Suprapubic skin (tissue), 4 donors: ENCODE results near the gene SLC12A2. TPM values are rescaled to one million over a fixed set of nuclear protein-coding genes. Genes with fewer than 3 reads are reported as not detected.

ENCODE experiments used
- DNase-seq, 2 donors: peaks; one replicate each; pipeline ENCODE4 v3.0.0-alpha.2; 2019; ENCODE audit warnings: low spot score in 2 of 2
- H3K27ac ChIP-seq: fragments of 200-600 bp; sonication (generic); one replicate; pipeline ENCODE4 v1.5.1; 2019
- H3K27me3 ChIP-seq: fragments of 200-600 bp; sonication (generic); one replicate; pipeline ENCODE4 v1.5.1; 2019
- H3K36me3 ChIP-seq: fragments of 200-600 bp; sonication (generic); one replicate; pipeline ENCODE4 v1.5.1; 2019
- H3K4me1 ChIP-seq: fragments of 200-600 bp; sonication (generic); one replicate; pipeline ENCODE4 v1.5.1; 2019
- H3K4me3 ChIP-seq: fragments of 200-600 bp; sonication (generic); one replicate; pipeline ENCODE4 v1.5.1; 2019; ENCODE audit warnings: mild to moderate bottlenecking
- H3K9me3 ChIP-seq: fragments of 200-600 bp; sonication (generic); one replicate; pipeline ENCODE4 v1.5.1; 2019
- CTCF ChIP-seq, 2 donors: fragments of 200-600 bp in 1 of 2; fragments of 450-650 bp in 1 of 2; sonication (generic) in 1 of 2; IDR thresholded peaks; one replicate each; pipeline ENCODE4 v1.5.1; 2016 to 2019; ENCODE audit warnings: antibody characterized with exemption in 2 of 2, mild to moderate bottlenecking in 1 of 2, moderate library complexity in 1 of 2
- EP300 ChIP-seq: sonication (generic); formaldehyde crosslinking; IDR thresholded peaks from one replicate; pipeline ENCODE4 v1.6.1; 2017; ENCODE audit warnings: antibody characterized with exemption
- POLR2A ChIP-seq, 2 donors: fragments of 450-650 bp; IDR thresholded peaks; one replicate each; pipeline ENCODE4 v1.6.1; 2017; ENCODE audit warnings: antibody characterized with exemption in 2 of 2, mild to moderate bottlenecking in 2 of 2, moderate library complexity in 2 of 2
- POLR2AphosphoS5 ChIP-seq, 3 donors: sonication (generic); formaldehyde crosslinking; IDR thresholded peaks; one replicate each; pipeline ENCODE4 v1.6.1; 2017; ENCODE audit warnings: antibody characterized with exemption in 3 of 3
- WGBS: methylation state at CpG from one replicate; pipeline ENCODE4 v1.1.5; 2018; 5-methylcytosine and 5-hydroxymethylcytosine counted together
- total RNA-seq, 4 donors: library from RNA; depleted of rRNA; stranded (reverse); fragments of >200 nt; gene quantifications; one replicate each; pipeline ENCODE4 v1.1.0, GENCODE V29; 2016

SLC12A2 gene
- total RNA-seq, 4 donors from 2014 or later = 126 to 330 (median 186) TPM

- Histone ChIP-seq H3K27ac (no peak overlapping the region), H3K4me3 (no peak overlapping the region), H3K27me3 (no peaks in the 10 kb centered on the region), H3K4me1 (no peaks in the 10 kb centered on the region), H3K9me3 (no peaks in the 10 kb centered on the region), H3K36me3 (peaks cover 3% of the 10 kb centered on the region)
- no peak for DNase-seq
- TF ChIP-seq POLR2A (IDR thresholded peaks at IDR 0.05) = no peak
- TF ChIP-seq POLR2AphosphoS5 (IDR thresholded peaks at IDR 0.05) = no peak
- no peak for TF ChIP-seq CTCF (IDR thresholded peaks at IDR 0.05)
- no peak for TF ChIP-seq EP300
Measured at GRCh38 chr5:128052780-128053179, 30.8 kb upstream of the SLC12A2 start.

DNA sequence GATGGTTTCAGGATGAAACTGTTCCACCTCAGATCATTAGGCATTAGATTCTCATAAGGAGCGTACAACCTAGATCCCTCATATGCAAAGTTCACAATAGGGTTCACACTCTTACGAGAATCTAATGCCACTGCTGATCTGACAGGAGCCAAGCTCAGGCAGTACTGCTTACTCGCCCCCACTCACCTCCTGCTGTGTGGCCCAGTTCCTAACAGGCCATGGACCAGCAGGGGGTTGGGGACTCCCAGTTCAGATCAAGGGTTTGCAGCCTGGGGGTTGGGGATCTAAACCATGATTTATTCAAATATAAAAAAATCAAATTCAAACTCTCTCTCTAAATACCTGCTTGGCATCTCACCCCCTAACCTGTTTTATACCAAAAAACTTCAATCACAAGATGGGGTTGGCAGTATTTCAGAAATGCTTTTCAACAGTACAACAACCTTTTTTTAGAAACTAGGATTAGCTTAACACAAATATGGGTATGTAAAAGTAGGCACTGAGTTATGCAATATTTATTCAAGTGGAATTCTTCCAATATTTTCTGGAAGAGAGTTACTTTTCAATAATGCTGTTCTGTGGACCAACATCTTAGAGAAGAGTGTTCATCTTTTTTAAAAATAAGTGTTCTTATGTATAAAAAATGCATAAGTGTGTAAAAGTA lies 30.1 kb upstream of the SLC12A2 start:
- peaks cover 3% of the 10 kb centered on the region for H3K36me3 ChIP-seq
- H3K27me3 ChIP-seq = no peaks in the 10 kb centered on the region
- 83% methylated on average over 3 of the region's 3 CpGs for WGBS
- no peak for DNase-seq
- TF ChIP-seq POLR2A (IDR thresholded peaks at IDR 0.05) (no peak), POLR2AphosphoS5 (IDR thresholded peaks at IDR 0.05) (no peak), CTCF (IDR thresholded peaks at IDR 0.05) (no peak), EP300 (no peak)
- no peak overlapping the region for H3K27ac ChIP-seq
- H3K4me3 ChIP-seq = no peak overlapping the region
- H3K4me1 ChIP-seq = no peaks in the 10 kb centered on the region
- no peaks in the 10 kb centered on the region for H3K9me3 ChIP-seq

GRCh38 chr5:128060644-128061385 lies 22.8 kb upstream of the SLC12A2 start:
- Histone ChIP-seq H3K27ac (no peak overlapping the region), H3K36me3 (no peaks in the 10 kb centered on the region), H3K27me3 (no peaks in the 10 kb centered on the region), H3K4me1 (no peaks in the 10 kb centered on the region), H3K4me3 (no peak overlapping the region), H3K9me3 (no peaks in the 10 kb centered on the region)
- no peak for TF ChIP-seq POLR2A (IDR thresholded peaks at IDR 0.05)
- no peak for TF ChIP-seq POLR2AphosphoS5 (IDR thresholded peaks at IDR 0.05)
- TF ChIP-seq EP300 = no peak
- TF ChIP-seq CTCF (IDR thresholded peaks at IDR 0.05) = no peak
- 100% methylated on average over 1 of the region's 1 CpG for WGBS
- no peak for DNase-seq

DNA sequence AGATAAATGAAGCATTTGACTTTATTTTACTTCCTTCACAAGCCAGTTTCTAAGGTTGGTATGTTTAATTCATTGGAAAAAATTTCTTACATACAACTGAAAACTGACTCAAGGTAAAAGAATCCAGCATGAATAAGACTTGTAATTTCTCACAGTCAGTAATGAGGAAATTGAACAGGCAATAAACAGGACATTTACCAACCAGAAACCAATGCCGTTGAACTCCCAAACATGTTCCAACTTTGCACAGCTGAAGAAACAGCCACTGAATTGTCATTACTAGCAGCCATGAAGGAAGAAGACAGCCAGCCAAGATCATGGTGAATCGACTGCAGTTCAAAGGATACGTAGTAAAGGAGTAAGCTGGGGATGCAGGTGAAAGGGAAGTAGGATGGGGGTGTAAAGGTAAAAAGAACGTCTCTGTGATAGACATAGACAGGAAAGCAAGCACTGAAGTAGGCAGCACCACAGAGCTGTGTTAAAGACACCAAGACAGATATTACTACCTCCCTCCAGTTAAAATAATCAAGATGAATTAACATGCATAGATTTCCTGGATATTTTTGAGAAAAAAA lies 21.3 kb upstream of the SLC12A2 start:
- Histone ChIP-seq H3K27me3 (no peaks in the 10 kb centered on the region), H3K9me3 (no peaks in the 10 kb centered on the region), H3K27ac (no peak overlapping the region), H3K4me3 (no peak overlapping the region), H3K4me1 (no peaks in the 10 kb centered on the region), H3K36me3 (no peaks in the 10 kb centered on the region)
- WGBS = 56% methylated on average over 4 of the region's 4 CpGs
- no peak for TF ChIP-seq CTCF (IDR thresholded peaks at IDR 0.05)
- TF ChIP-seq EP300 = no peak
- no peak for TF ChIP-seq POLR2A (IDR thresholded peaks at IDR 0.05)
- no peak for TF ChIP-seq POLR2AphosphoS5 (IDR thresholded peaks at IDR 0.05)
- no peak for DNase-seq

DNA sequence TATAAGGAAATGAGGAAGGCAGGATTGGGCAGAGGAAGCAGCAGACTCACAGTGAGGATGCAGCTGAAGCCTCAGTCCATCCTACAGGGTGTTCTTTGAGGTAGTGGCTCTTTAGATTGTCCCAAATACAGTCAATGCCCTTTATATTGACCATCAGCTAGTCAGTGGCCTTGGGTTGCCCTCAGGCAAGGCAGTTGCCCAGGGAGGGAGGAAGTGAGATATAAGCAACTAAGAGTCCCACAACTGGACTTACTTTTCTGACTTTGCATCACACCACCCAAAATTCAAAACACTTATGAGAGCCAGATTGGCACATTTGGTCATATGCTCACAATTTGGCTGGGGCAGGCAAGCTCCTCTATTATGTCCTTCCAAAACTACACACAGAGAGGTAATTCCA lies 9.4 kb upstream of the SLC12A2 start:
- Histone ChIP-seq H3K9me3 (no peaks in the 10 kb centered on the region), H3K4me3 (no peak overlapping the region), H3K27ac (no peak overlapping the region), H3K36me3 (peaks cover 10% of the 10 kb centered on the region), H3K27me3 (no peaks in the 10 kb centered on the region), H3K4me1 (peaks cover 6% of the 10 kb centered on the region)
- no peak for DNase-seq
- TF ChIP-seq POLR2A (IDR thresholded peaks at IDR 0.05) = no peak
- TF ChIP-seq CTCF (IDR thresholded peaks at IDR 0.05) = no peak
- no peak for TF ChIP-seq POLR2AphosphoS5 (IDR thresholded peaks at IDR 0.05)
- no peak for TF ChIP-seq EP300
